Stimulated activated CD4-positive, alpha-beta T cell treated with anti-CD3 and anti-CD28 coated beads, Interleukin-4, amount 100 ng/mL, for 24 hours (primary cell): ENCODE data around the gene MAPK10.
"Not testable (repeated sequence)": the region's sequence is repeated elsewhere in the genome, so short reads cannot be mapped to it uniquely, and the experiment has no call there.

Source experiments
- DNase-seq: peaks from one replicate; pipeline ENCODE4 v3.0.0-alpha.2; 2020

The MAPK10 gene

GRCh38 chr4:86338521-86338920, 21.3 kb downstream of the MAPK10 start:
- no peak for DNase-seq

DNA sequence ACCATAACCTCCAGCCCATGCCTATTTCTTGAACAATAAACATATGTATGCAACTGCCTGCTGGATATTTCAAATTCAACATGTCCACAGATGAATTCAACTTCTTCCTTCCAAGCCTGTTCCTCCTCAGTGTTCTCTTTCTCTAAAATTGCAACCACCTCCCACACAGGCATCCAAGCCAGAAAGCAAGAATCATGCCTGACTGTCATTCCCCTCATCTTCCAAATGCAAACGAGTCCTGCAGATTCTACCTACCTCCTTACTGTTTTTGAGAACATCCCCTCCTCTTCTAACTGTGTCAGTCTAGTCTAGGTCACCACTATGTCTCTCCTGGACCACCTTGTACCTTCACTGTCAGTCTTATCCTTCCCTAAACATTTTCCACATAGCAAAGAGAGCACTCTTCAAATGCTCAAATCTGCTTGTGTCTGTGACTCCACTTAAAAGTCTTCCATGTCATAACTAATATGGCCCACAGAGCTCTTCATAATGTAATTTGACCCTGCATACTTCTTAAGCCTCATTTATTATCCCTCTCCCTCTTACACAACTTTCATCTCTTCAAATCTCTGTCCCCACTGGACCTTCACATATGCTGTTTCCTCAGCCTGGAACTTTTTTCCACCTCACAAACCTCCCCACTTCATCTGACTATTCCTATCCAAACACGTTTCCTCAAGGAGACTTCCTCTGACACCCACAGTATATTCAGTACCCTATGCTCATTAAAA, 25.7 kb downstream of the MAPK10 start:
- DNase-seq = no peak

DNA sequence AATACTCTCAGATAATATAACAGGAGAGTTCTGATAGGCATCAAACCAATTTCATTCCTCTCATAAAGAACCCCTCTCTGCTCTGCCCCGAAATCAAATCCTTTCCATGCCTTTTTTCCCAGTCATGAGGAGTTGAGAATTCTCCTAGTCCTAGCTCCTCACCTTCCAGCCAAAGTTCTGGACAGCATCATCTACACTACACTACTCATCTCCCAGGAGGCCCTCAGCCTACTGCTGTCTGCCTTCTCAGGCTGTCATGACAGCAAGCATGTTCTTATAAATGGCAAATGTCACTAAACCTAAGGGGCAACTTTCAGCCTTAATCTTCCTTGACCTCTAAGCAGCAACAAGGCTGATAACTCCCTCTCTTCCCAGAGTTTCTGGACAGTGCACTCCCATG, 26.6 kb downstream of the MAPK10 start:
- DNase-seq = no peak

DNA sequence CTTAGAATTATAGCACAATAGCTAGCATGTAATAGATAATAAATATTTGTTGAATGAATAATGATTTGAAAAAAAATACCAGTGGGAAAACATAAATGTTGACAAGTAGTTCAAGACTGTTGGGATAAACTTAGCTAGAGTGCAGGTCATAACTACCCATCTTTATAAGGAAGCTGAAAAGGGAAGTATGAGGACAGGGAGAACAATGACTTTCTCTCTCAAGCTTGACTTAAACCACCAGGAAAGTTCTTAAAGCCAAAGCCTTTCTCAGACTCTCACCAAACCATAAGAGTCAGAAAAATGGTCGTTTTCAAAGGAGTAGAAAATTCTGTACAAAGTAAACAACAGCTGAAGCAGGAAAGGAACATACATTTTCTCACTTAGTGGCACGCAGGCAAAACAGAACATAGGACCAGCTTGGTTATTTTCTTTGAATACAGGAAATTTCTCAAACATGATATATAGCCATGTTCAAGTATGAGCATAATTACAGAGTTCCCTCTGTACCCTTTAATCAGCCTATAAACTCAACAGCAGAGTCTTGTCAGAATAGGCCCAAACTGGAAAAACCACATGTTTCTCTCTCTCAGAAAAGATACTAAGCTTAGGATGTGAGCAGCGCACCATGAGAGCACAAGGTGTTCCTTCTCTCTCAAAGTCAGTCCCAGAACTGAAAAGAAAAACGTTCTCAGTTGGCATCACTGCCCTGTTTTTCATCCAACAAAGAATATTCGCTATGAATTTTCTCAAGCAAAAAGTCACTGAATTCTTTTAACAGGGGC, 28.7 kb downstream of the MAPK10 start:
- no peak for DNase-seq

- DNase-seq = not testable (repeated sequence)
Measured at GRCh38 chr4:86330411-86330810, 29.4 kb downstream of the MAPK10 start.

DNA sequence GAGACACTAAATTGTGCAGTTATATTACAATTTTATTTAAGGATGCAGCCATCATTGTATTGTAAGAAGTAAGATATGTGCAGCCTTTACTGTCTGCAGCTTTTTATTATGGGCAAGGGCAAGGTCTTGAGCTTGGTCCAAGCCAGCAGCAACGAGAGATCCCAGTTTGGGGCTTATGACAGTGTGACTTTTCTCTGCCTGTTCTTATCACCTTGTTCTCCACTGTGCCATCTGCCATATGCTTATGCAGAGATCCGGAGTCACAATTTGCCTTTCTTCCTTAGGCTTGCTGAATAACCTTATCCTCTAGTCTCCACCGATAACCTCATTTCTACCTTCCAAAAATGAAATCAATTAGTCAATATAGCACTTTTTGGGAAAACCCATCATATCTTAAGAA, 30.4 kb downstream of the MAPK10 start:
- DNase-seq = no peak

DNA sequence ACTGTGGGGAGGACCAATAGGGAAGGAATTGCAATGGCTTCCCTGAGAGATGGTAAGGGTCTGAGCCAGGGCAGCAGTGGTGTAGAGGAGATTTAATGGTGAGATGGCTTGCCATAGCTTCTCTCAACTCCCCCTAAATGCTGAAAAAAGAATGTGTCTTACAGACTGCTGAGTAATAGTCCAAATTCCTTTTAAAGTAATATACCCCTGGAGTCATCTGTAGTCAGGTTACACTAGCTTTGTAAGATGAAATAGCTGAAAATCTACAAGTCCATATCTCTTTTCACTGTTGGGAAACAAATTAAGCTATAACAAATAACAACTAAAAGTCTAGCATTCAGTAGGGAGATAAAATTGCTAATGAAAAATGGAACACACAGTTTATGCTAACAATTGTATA, 33.5 kb downstream of the MAPK10 start:
- no peak for DNase-seq

DNA sequence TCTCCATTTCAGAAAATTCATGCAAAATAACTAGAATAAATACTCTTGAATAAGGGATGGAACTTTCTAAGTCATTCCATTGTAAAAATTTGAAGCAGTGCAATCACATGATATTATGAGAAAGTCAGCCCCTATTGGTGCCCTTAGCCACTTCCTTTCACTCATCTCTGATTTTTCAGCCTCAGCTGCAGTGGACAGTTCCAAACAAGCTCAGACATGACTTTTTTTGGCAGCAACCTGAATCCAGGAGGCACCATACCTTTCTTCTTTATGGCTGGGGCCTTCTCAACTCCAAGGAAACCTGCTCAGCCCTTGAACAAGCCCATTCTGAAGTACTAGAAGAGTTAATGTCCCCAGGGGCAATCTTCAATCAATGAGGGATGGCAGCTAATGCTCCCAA, 40.5 kb downstream of the MAPK10 start:
- DNase-seq = no peak

DNA sequence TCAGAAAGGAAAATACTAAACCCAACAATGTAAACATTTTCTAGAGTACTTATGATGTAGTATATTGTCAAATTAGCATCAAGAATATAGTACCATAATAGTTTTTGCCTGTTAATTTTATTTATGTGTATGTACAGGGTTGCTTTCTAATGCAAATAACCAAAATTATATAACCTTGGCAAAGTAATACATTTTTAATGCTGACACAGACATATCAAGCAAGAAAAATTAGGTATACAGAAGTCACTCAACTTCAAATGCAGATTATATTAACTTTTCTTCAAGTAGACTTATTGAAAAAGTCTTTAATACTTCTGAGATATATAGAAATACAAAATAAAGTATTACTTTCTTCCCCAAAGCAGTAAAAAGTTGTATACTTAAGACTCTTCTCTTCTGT, 44.3 kb downstream of the MAPK10 start:
- DNase-seq = no peak

DNA sequence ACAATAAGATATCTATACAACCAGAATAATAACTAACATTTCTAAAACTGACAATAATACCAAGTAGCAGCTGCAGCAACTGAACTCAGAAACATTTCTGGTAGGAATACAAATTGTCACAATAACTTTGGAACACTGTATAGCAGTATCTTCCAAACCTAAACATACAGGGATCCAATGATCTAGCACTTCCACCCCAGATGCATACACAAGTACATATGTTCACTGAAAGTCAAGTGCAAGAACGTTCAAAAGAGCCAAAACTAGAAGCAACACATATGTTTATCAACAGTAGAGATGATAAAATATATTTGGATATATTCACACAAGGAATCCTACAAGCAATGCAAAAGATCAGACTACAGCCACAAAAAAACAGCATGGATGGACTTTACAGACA, 46.2 kb downstream of the MAPK10 start:
- no peak for DNase-seq

DNA sequence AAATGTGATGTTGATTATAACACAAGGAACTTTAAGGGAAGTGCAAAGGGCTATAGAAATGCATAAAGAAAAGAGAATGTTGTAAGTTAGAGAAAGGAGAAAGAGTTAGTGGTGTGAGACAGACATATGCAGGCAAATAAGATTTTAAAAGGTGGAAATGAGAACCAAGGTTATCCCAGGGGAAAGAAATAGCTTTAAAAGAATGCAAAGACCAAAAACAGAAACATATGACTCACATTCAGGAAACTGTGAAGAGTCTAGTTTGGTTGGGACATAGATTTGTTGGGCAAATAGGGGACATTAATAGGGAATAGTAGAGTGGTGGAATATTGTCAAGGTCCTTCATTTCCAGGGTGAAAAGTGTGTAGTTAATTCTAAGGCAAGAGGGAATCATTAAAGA, 52.4 kb downstream of the MAPK10 start:
- no peak for DNase-seq

GRCh38 chr4:86306816-86307215, 53.0 kb downstream of the MAPK10 start:
- DNase-seq = no peak

DNA sequence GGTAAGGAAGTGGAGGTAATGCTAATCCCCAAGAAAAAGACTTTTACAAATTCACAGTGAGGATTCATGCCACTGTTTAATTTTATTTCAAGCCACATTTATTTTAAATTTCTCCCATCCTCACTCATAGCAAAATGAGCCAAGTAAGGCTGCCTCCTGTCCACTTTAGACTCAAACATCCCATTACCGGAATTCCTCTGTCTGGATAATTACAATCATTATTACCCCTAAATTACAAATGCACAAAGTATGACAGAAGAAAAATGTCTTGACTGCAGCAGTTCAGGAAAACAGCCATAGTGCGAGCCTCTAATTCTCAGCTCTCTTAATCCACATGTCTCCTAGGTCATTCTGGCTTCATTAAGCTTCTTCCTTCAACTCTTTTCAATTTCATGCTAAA, 57.0 kb downstream of the MAPK10 start:
- no peak for DNase-seq

DNA sequence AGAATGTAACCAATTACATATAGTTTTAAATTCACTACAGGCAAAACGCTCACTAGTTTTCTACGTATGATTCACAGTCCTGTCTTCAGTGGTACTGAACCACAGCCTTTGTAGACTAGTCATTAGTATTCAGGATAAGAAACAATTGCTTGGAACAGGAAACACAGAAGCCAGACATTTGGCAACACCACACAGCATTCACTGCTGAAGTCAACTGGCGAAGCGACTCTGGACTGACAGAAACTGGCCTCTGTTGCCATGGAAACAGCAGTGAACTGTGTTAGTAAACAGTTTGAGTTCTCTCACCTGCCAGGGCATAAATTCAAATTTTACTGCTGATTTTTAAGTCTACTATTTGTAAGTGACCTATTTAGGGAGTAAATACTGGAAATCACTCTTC, 57.6 kb downstream of the MAPK10 start:
- DNase-seq = no peak

DNA sequence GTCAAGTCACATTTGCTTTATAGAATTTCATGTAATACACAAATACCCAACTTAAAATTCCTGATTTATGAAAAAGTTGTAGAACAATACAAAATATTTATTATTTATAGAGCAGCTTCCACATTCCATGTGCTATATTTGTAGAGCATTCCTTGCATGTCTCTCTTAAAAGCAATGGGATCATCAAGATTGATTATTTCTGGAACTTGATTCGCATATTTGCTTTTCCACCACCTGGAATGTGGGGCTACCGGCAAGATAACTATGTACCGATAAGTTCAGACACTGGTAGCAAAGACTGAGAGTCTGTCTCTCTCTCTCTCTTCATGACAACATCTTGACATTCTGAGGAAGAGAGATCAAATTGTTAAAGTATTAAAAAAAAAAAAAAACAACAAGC, 59.3 kb downstream of the MAPK10 start:
- no peak for DNase-seq

DNA sequence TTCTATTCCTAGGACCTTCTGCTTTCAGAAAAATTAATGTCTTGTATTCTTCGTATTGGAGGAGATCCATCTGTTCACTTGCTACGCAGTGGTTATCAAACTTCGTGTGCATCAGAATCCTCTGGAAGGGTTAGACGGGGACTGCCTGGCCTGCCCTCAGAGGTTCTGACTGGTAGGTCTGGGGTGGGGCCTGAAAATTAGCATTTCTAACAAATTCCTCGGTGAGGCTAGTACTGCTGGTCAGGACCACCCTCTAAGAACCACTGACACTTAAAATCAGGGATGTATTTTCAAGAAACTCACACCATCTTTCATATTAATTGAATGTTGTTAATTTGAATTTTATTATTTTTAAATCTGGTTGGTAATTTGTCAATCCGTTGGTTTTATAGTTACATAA, 63.0 kb downstream of the MAPK10 start:
- DNase-seq = no peak

GRCh38 chr4:86294883-86295282, 65.0 kb downstream of the MAPK10 start:
- DNase-seq = no peak

DNA sequence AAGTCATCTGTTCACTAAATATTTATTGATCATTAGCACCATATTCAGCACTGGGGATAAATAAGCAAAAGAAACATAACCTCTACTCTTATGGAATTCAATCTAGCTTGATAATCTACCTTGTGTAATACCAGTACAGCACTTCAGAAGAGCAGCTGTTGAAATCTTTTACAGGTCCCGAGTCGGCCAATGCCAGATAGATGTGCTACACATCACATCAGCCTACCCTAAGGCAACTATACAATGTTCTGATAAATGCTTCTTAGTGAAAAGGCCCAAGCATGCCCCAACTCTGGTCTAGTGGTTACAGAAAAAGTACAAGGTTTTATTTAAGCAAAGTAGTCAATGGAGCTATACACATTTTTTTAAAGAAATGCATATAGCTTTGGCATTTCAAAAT, 68.7 kb downstream of the MAPK10 start:
- no peak for DNase-seq

- DNase-seq = no peak
Measured at GRCh38 chr4:86286726-86287125, 73.1 kb downstream of the MAPK10 start.

DNA sequence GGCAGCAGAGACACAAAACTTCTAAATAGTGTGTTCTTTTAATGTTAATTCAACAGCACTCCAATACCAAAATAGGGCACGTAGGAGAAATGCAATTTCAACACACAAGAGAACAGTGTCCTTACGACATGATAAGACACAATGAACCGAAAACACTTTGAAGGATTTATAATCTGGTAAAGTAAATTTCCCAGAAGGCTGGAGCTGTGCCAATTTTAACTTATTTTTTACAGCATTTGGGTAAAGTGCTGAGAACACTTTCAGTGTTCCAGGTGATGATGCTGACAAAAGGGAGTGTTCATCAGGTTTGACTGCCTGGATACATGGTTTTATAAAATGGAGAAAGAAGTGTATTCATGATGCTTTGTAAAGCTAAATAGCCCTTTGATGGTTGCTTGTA, 76.5 kb downstream of the MAPK10 start:
- DNase-seq = no peak

GRCh38 chr4:86280246-86280645, 79.6 kb downstream of the MAPK10 start:
- DNase-seq = no peak

DNA sequence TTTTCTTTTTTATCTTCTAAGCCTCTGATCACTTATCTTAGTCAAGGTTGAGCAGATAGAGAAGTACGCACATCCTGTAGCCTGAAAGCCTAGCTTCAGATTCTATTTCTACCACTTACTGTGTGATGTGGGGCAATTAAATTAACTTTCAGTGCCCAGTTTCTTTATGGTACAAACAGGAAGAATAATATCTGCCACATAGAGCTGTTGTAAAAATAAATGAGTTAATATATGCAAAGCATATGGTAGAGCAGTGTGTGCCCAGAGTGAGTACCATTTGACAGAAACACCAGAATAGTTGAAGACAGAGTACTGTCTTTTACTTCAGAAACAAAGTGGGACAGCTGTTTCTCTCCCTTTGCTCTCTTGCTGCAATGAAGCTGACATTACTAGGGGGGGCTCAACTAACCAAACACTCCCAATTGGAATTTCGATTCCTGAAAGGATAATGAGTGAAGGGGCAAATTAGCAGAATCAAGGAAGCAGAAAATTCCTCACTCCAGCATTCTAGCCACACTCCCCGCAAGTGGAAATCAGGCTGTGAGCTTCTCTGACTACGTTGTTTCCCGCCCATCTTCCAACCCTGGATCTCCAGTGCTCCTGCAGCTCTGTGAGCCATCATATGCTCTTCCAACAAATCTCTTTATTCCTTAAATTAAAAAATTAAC, 80.4 kb downstream of the MAPK10 start:
- no peak for DNase-seq

DNA sequence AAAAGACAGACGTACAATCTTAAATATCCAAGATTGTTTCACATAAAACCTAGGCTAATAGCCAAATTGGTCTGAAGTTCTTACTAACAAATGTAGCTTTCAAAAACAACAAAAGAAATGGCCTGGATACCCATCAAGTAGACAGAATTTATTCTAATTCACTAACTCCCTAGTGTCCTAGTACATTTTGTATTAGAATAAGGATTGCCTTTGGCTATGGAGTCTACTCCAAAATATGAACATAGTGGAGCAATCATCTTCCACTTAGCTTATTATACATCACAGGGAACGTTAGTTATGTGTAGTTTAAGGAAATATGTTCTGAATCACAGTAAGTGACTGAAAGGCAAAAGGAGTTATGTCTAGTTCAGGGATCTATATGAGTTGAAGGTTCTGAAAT, 81.7 kb downstream of the MAPK10 start:
- DNase-seq = no peak

DNA sequence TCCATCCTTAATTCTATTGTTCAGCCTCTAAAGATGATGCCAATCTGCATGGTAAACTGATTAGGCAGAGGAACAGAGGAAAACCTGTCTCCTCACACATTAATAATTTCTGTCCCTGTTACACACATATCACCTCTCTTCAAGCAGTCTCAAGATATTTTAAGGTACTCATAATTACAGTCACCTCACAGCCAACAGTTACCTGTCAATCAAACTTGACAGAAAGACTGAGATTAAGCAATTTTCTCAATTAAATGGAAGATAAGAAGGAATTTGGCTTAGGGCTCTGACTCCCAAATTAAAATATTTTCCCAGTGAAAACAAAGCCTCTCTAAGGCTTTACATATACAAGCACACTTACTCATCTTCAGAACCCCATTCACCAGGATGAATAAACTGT, 85.2 kb downstream of the MAPK10 start:
- DNase-seq = no peak
